CD14-positive monocyte (primary cell): ENCODE results near the gene CHST12. TPM values are rescaled to one million over a fixed set of nuclear protein-coding genes. Genes with fewer than 3 reads are reported as not detected.

ENCODE experiments used
- DNase-seq, 3 donors: peaks; one replicate each; pipeline ENCODE4 v3.0.0-alpha.2; 2011 to 2022
- H2AFZ ChIP-seq: 2 replicates; pipeline ENCODE4 v1.6.0; 2012; ENCODE audit warnings: mild to moderate bottlenecking, low read depth, low read length, inconsistent platforms; ENCODE audit not compliant: insufficient read depth, poor library complexity, severe bottlenecking
- H3K27ac ChIP-seq, 2 donors: 1 replicate in 1 of 2; 2 replicates in 1 of 2; pipeline ENCODE4 v1.5.1; 2012 to 2013; ENCODE audit warnings: low read length in 2 of 2, control low read depth in 1 of 2, inconsistent platforms in 1 of 2, low read depth in 1 of 2, mild to moderate bottlenecking in 1 of 2
- H3K27me3 ChIP-seq, 2 donors: one replicate each; pipeline versions ENCODE4 v1.6.0 to v1.6.1; 2011 to 2013; ENCODE audit warnings: low read length in 2 of 2; ENCODE audit not compliant: control insufficient read depth in 2 of 2, insufficient read depth in 2 of 2
- H3K36me3 ChIP-seq, 2 donors: replicated peaks in 1 of 2; 1 replicate in 1 of 2; 2 replicates in 1 of 2; pipeline versions ENCODE4 v1.5.1 to v1.6.1; 2012 to 2013; ENCODE audit warnings: low read length in 2 of 2, control low read depth in 1 of 2, inconsistent platforms in 1 of 2, mild to moderate bottlenecking in 1 of 2; ENCODE audit not compliant: insufficient read depth in 2 of 2, control insufficient read depth in 1 of 2
- H3K4me1 ChIP-seq, 2 donors: 1 replicate in 1 of 2; 2 replicates in 1 of 2; pipeline versions ENCODE4 v1.5.1 to v1.6.1; 2012 to 2013; ENCODE audit warnings: low read length in 2 of 2, control low read depth in 1 of 2, inconsistent platforms in 1 of 2, mild to moderate bottlenecking in 1 of 2, moderate library complexity in 1 of 2; ENCODE audit not compliant: insufficient read depth in 2 of 2, control insufficient read depth in 1 of 2
- H3K4me2 ChIP-seq: replicated peaks from 2 replicates; pipeline ENCODE3; 2012; ENCODE audit warnings: low read length, moderate library complexity, mild to moderate bottlenecking; ENCODE audit not compliant: poor library complexity, severe bottlenecking; ENCODE audit errors: extremely low read depth
- H3K4me3 ChIP-seq, 3 experiments: fragments of 200-600 bp in 1 of 3; sonication (generic) in 1 of 3; replicated peaks in 1 of 3; 1 replicate in 2 of 3; 2 replicates in 1 of 3; pipeline ENCODE4 v1.5.1; 2011 to 2013; ENCODE audit warnings: low read length in 3 of 3, mild to moderate bottlenecking in 3 of 3, control low read depth in 2 of 3, low read depth in 2 of 3, inconsistent platforms in 1 of 3, moderate library complexity in 1 of 3
- H3K79me2 ChIP-seq: 2 replicates; pipeline ENCODE4 v1.6.0; 2012; ENCODE audit warnings: mild to moderate bottlenecking, control low read depth, inconsistent platforms, low read length, moderate library complexity; ENCODE audit not compliant: insufficient read depth
- H3K9ac ChIP-seq: 2 replicates; pipeline ENCODE4 v1.6.0; 2017; ENCODE audit warnings: low read length, mild to moderate bottlenecking; ENCODE audit not compliant: insufficient read depth, poor library complexity, severe bottlenecking
- H3K9me3 ChIP-seq, 2 donors: replicated peaks in 1 of 2; 1 replicate in 1 of 2; 2 replicates in 1 of 2; pipeline versions ENCODE4 v1.5.1 to v1.6.1; 2012 to 2013; ENCODE audit warnings: low read length in 2 of 2, control low read depth in 1 of 2; ENCODE audit not compliant: control insufficient read depth in 1 of 2, insufficient read depth in 1 of 2
- H4K20me1 ChIP-seq: 2 replicates; pipeline ENCODE4 v1.6.0; 2012; ENCODE audit warnings: mild to moderate bottlenecking, low read length, control low read depth, moderate library complexity; ENCODE audit not compliant: insufficient read depth
- H3K27ac Mint-ChIP-seq, 7 donors: one replicate each; pipeline ENCODE4 v1.8.0; 2020; ENCODE audit warnings: mild to moderate bottlenecking in 7 of 7, mixed read lengths in 7 of 7, moderate library complexity in 6 of 7, inconsistent platforms in 2 of 7
- H3K27me3 Mint-ChIP-seq, 3 donors: one replicate each; pipeline ENCODE4 v1.8.0; 2021 to 2022; ENCODE audit warnings: low read depth in 3 of 3, mild to moderate bottlenecking in 3 of 3, mixed read lengths in 3 of 3, moderate library complexity in 3 of 3, inconsistent platforms in 1 of 3
- H3K36me3 Mint-ChIP-seq, 2 donors: one replicate each; pipeline ENCODE4 v1.8.0; 2020; ENCODE audit warnings: mixed read lengths in 2 of 2, inconsistent platforms in 1 of 2, mild to moderate bottlenecking in 1 of 2
- H3K4me1 Mint-ChIP-seq: one replicate; pipeline ENCODE4 v1.8.0; 2020; ENCODE audit warnings: mild to moderate bottlenecking, mixed read lengths
- H3K4me3 Mint-ChIP-seq, 2 donors: one replicate each; pipeline ENCODE4 v1.8.0; 2020; ENCODE audit warnings: mild to moderate bottlenecking in 2 of 2, mixed read lengths in 2 of 2, moderate library complexity in 1 of 2
- H3K9me3 Mint-ChIP-seq, 7 donors: one replicate each; pipeline ENCODE4 v1.8.0; 2020 to 2022; ENCODE audit warnings: mixed read lengths in 7 of 7, mild to moderate bottlenecking in 6 of 7, moderate library complexity in 6 of 7, inconsistent platforms in 2 of 7
- CTCF ChIP-seq: fragments of 200-600 bp; IDR thresholded peaks from one replicate; pipeline ENCODE4 v1.8.0; 2022; ENCODE audit warnings: antibody characterized with exemption, mild to moderate bottlenecking
- WGBS: methylation state at CpG from one replicate; pipeline ENCODE4 v1.1.5; 2013; ENCODE audit warnings: missing lambda C conversion rate; ENCODE audit not compliant: insufficient coverage; 5-methylcytosine and 5-hydroxymethylcytosine counted together
- intact Hi-C, 2 donors: fragments of 100-400 bp; cut with micrococcal nuclease; formaldehyde crosslinking; loops; one replicate each; pipeline versions ENCODE4 v1.15.0 to v1.15.1; 2023
- polyA plus RNA-seq, 3 donors: library from polyadenylated mRNA; depleted of rRNA in 1 of 3; unstranded in 2 of 3; stranded (reverse) in 1 of 3; fragments of 300-500 nt in 2 of 3; fragments of >200 nt in 1 of 3; fragmentation: Illumina TruSeq in 2 of 3; gene quantifications; 1 replicate in 2 of 3; 2 replicates in 1 of 3; pipeline ENCODE4 v1.2.3, GENCODE V29; 2012 to 2021

Gene CHST12
- polyA plus RNA-seq, 3 donors, result 5.8 to 10.6 (median 7.5) TPM

DNA sequence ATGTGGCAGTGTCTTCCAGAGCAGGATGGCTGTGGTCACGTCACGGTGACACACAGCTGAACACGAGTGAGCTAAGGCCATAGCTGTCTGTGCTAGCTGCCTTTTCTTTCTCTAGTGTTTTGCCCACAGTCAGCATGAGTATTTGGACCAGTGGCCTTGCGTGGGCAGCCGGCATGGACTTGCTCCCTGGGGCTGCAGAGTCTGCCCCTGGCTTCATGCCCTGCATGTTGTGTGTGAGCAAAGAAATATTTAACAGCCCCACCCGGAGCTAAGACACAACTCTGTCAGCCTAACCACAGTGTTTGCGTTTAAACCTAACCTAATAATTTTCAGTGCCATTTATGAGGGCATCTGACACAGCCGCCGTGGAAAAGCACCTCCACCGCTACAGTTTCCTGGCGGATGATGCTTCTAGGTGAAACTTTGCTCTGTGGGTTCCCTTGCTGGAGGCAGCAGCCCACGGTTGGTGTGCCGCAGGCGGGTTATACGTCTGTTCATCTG lies 14.6 kb downstream of the CHST12 start:
- DNase-seq, result no peak
- H3K79me2 ChIP-seq, result peaks cover 87% of the 10 kb centered on the region
- no peaks in the 10 kb centered on the region for H3K27me3 ChIP-seq
- Mint-ChIP-seq H3K4me3 (no peak overlapping the region), H3K27me3 (no peaks in the 10 kb centered on the region), H3K27ac (peak overlapping the region in 1 of 7 donors; percentile 32), H3K9me3 (no peaks in the 10 kb centered on the region), H3K36me3 (peaks cover 3 to 15% of the 10 kb centered on the region in 2 donors), H3K4me1 (peaks cover 31% of the 10 kb centered on the region)
- peaks cover 5 to 19% of the 10 kb centered on the region in 2 donors for H3K4me1 ChIP-seq
- H3K9me3 ChIP-seq, result no peaks in the 10 kb centered on the region
- no peak overlapping the region for H3K9ac ChIP-seq
- peaks cover 4% of the 10 kb centered on the region for H4K20me1 ChIP-seq
- 48% methylated on average over 13 of the region's 15 CpGs for WGBS
- H3K4me3 ChIP-seq, result no peak overlapping the region
- no peak overlapping the region for H3K4me2 ChIP-seq
- H2AFZ ChIP-seq, result no peak overlapping the region
- no peak overlapping the region for H3K27ac ChIP-seq
- H3K36me3 ChIP-seq, result no peaks in the 10 kb centered on the region
- intact Hi-C loops, result no loop called here
- TF ChIP-seq CTCF, result no peak

GRCh38 chr7:2420216-2420933 lies 17.0 kb downstream of the CHST12 start:
- Histone ChIP-seq H3K9me3 (no peaks in the 10 kb centered on the region), H3K79me2 (peaks cover 87% of the 10 kb centered on the region), H3K27me3 (no peaks in the 10 kb centered on the region), H3K27ac (no peak overlapping the region), H3K4me1 (peaks cover 5 to 12% of the 10 kb centered on the region in 2 donors), H2AFZ (no peak overlapping the region), H3K36me3 (peaks cover 0 to 6% of the 10 kb centered on the region in 2 donors), H4K20me1 (no peaks in the 10 kb centered on the region), H3K4me3 (no peak overlapping the region), H3K4me2 (no peak overlapping the region), H3K9ac (no peak overlapping the region)
- no peak for TF ChIP-seq CTCF
- WGBS, result 95% methylated on average over 4 of the region's 7 CpGs
- no peak for DNase-seq
- intact Hi-C loops, result no loop called here
- no peak overlapping the region for H3K4me3 Mint-ChIP-seq
- H3K4me1 Mint-ChIP-seq, result peaks cover 20% of the 10 kb centered on the region
- peaks cover 5 to 30% of the 10 kb centered on the region in 2 donors for H3K36me3 Mint-ChIP-seq
- no peaks in the 10 kb centered on the region for H3K9me3 Mint-ChIP-seq
- peaks cover 0 to 1% (median 0%) of the 10 kb centered on the region in 3 donors for H3K27me3 Mint-ChIP-seq
- H3K27ac Mint-ChIP-seq, result no peak overlapping the region
